Panc1 (cell line): ENCODE data around the gene GNG14. TPM values are rescaled to one million over a fixed set of nuclear protein-coding genes. Genes with fewer than 3 reads are reported as not detected.
"Not testable (repeated sequence)": the region's sequence is repeated elsewhere in the genome, so short reads cannot be mapped to it uniquely, and the experiment has no call there.

Experiments
- ATAC-seq: fragments of 200-7000 bp; cut with Tn5 transposase; 2 replicates; pipeline ENCODE4 v1.9.1; 2020; ENCODE audit warnings: mild to moderate bottlenecking, moderate library complexity
- BruUV-seq: library from RNA; stranded (reverse); fragments of 400-500 nt; replicated peaks from 2 replicates; lab custom pipeline; 2021; lab: Mats Ljungman, UMichigan
- CTCF ChIA-PET: fragments of 300-600 bp; sonication (Branson Sonifier 250); formaldehyde crosslinking; loops from one replicate; lab custom pipeline; 2022; ENCODE audit warnings: antibody characterized with exemption; lab: Charles Lee
- POLR2A ChIA-PET: fragments of 300-600 bp; sonication (Branson Sonifier 250); formaldehyde crosslinking; loops from one replicate; lab custom pipeline; 2022; ENCODE audit warnings: antibody characterized with exemption; lab: Charles Lee
- DNase-seq: peaks from one replicate; pipeline ENCODE4 v3.0.0-alpha.2; 2010; ENCODE audit warnings: low read depth, low spot score
- H3K27ac ChIP-seq: 2 replicates; pipeline ENCODE4 v1.5.1; 2011; ENCODE audit warnings: mild to moderate bottlenecking, low read length, inconsistent platforms
- H3K27me3 ChIP-seq: fragments of 200-500 bp; sonication (Bioruptor generic); 2 replicates; pipeline ENCODE4 v1.6.0; 2014; ENCODE audit warnings: low read length, inconsistent platforms; ENCODE audit not compliant: control insufficient read depth, insufficient read depth
- H3K36me3 ChIP-seq: fragments of 200-500 bp; sonication (Bioruptor generic); 2 replicates; pipeline ENCODE4 v1.5.1; 2014; ENCODE audit warnings: inconsistent platforms, mild to moderate bottlenecking, low read length, moderate library complexity; ENCODE audit not compliant: control insufficient read depth, insufficient read depth
- H3K4me1 ChIP-seq: 2 replicates; pipeline ENCODE4 v1.5.1; 2011; ENCODE audit warnings: inconsistent platforms, mild to moderate bottlenecking, low read length, moderate library complexity; ENCODE audit not compliant: control insufficient read depth, insufficient read depth
- H3K4me3 ChIP-seq, 2 experiments: 2 replicates each; pipeline ENCODE4 v1.5.1; 2011 to 2012; ENCODE audit warnings: low read depth in 2 of 2, low read length in 2 of 2, mild to moderate bottlenecking in 2 of 2, inconsistent platforms in 1 of 2, moderate library complexity in 1 of 2
- H3K9me3 ChIP-seq: fragments of 200-500 bp; sonication (Bioruptor generic); 2 replicates; pipeline ENCODE4 v1.5.1; 2014; ENCODE audit warnings: low read depth, mild to moderate bottlenecking, inconsistent platforms, low read length, moderate library complexity; ENCODE audit not compliant: control insufficient read depth, insufficient read depth
- POLR2AphosphoS5 ChIP-seq: IDR thresholded peaks from 2 replicates; pipeline ENCODE4 v1.6.1; 2012; ENCODE audit warnings: mild to moderate bottlenecking, low read depth, low read length, moderate library complexity
- SIN3A ChIP-seq: IDR thresholded peaks from 2 replicates; pipeline ENCODE4 v1.6.1; 2012; ENCODE audit warnings: low read depth, mild to moderate bottlenecking, low read length, moderate library complexity, borderline replicate concordance; ENCODE audit not compliant: insufficient read depth
- TCF7L2 ChIP-seq: IDR thresholded peaks from 2 replicates; pipeline ENCODE4 v1.6.1; 2011; ENCODE audit warnings: mild to moderate bottlenecking, low read depth, low read length, inconsistent platforms
- in situ Hi-C: cut with HindIII; loops from 2 replicates; pipeline ENCODE4 v1.10.0; 2016; ENCODE audit warnings: low sequenced_read_pairs, low pct_unique_long_range_greater_than_20kb
- intact Hi-C: fragments of 100-400 bp; cut with micrococcal nuclease; formaldehyde crosslinking; loops from one replicate; pipeline ENCODE4 v1.10.0; 2022; ENCODE audit not compliant: unreplicated experiment
- total RNA-seq: library from RNA; stranded (reverse); gene quantifications from one replicate; pipeline ENCODE4 v1.2.1, GENCODE V29; 2021; ENCODE audit not compliant: unreplicated experiment
- TF ChIP-seq, protein P1 (sequence below), 2 experiments: IDR thresholded peaks; 2 replicates each; pipeline ENCODE4 v1.6.1; 2011 to 2012; ENCODE audit warnings: low read depth in 2 of 2, control low read depth in 1 of 2, low read length in 1 of 2, mild to moderate bottlenecking in 1 of 2, moderate library complexity in 1 of 2; ENCODE audit not compliant: insufficient read depth in 1 of 2
- TF ChIP-seq, protein P2 (sequence below): fragments of 450-650 bp; IDR thresholded peaks from 2 replicates; pipeline ENCODE4 v1.5.1; 2017; ENCODE audit warnings: mild to moderate bottlenecking

GNG14 gene
- total RNA-seq, 1 experiment from 2014 or later: not detected

DNA sequence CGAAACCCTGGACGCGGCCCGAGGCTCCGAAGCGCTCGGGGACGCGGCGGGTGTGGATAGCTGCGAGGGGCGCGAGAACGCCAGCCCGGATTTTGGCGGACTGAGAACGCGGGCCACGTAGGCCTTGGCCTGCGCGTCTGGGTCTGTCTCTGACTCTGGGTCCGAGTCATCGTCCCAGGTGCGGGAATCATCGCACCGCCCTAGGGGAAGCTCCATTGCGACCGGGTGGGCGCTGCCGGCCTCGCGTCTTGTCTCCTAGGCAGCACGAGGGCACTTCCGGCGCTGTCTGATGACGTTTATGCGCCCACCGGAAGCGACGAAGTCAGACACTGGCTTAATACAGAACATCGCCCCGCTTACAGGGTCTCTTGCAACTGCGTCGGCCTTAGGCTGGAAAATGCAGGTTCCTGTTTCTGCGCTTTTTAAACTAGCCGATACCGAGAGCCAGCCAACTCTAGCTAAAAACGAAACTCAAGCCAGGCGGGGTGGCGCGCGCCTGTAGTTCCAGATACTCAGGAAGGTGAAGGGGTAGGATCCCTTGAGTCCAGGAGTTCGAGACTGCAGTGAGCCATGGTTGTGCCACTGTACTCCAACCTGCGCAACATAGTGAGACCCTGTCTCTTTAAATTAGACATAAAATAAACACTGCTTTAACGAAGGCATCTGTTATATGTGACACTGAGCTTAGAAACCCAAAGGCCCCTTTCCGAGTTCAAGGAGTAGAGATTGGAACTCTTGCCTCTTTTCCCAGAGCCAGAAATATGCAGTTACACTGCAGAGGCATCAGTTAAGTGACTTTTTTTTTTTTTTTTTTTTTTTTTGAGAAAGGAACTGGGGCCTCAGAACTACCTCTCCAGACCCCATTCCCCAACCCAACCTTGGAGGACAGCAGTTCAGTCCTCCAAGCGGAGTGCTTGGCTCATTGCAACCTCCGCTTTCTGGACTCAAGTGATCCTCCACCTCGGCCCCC, 8.9 kb downstream of the GNG14 start, which contains the start of gene FBXW9:
Gene FBXW9, minus strand, starts transcription at position 266 of the 970 bp plus-strand sequence. Its CDS starts 50 bp downstream, at position 216.
- ChIA-PET CTCF (no interaction called here), POLR2A (interaction anchor here (0.8 kb wide), 1 partner anchor 15 kb away, joined by 23 read pairs; the partner anchor contains the start of gene DHPS)
- TF ChIP-seq POLR2AphosphoS5 (peak; percentile 94), SIN3A (peak; percentile 99)
- TF ChIP-seq, protein P1, sequence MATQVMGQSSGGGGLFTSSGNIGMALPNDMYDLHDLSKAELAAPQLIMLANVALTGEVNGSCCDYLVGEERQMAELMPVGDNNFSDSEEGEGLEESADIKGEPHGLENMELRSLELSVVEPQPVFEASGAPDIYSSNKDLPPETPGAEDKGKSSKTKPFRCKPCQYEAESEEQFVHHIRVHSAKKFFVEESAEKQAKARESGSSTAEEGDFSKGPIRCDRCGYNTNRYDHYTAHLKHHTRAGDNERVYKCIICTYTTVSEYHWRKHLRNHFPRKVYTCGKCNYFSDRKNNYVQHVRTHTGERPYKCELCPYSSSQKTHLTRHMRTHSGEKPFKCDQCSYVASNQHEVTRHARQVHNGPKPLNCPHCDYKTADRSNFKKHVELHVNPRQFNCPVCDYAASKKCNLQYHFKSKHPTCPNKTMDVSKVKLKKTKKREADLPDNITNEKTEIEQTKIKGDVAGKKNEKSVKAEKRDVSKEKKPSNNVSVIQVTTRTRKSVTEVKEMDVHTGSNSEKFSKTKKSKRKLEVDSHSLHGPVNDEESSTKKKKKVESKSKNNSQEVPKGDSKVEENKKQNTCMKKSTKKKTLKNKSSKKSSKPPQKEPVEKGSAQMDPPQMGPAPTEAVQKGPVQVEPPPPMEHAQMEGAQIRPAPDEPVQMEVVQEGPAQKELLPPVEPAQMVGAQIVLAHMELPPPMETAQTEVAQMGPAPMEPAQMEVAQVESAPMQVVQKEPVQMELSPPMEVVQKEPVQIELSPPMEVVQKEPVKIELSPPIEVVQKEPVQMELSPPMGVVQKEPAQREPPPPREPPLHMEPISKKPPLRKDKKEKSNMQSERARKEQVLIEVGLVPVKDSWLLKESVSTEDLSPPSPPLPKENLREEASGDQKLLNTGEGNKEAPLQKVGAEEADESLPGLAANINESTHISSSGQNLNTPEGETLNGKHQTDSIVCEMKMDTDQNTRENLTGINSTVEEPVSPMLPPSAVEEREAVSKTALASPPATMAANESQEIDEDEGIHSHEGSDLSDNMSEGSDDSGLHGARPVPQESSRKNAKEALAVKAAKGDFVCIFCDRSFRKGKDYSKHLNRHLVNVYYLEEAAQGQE (IDR thresholded peaks at IDR 0.05; ENCODE audit: insufficient read depth in 1 of 2, low read depth in 2 of 2, low read length in 1 of 2): no peak
- in situ Hi-C loops (no loop called here), intact Hi-C loops (no loop called here)
- Histone ChIP-seq H3K4me1 (peaks cover 5% of the 10 kb centered on the region; the same call in 1 of the 2 replicates), H3K9me3 (no peaks in the 10 kb centered on the region), H3K4me3 (peak within 1 kb of the TSS; percentile 60 to 69), H3K36me3 (peaks cover 5% of the 10 kb centered on the region; the same call in 1 of the 2 replicates), H3K27ac (peak within 1 kb of the TSS; percentile 84), H3K27me3 (no peaks in the 10 kb centered on the region)
- DNase-seq (peak; percentile 61), ATAC-seq (peak; percentile 88)
- BruUV-seq: no TSS peak

DNA sequence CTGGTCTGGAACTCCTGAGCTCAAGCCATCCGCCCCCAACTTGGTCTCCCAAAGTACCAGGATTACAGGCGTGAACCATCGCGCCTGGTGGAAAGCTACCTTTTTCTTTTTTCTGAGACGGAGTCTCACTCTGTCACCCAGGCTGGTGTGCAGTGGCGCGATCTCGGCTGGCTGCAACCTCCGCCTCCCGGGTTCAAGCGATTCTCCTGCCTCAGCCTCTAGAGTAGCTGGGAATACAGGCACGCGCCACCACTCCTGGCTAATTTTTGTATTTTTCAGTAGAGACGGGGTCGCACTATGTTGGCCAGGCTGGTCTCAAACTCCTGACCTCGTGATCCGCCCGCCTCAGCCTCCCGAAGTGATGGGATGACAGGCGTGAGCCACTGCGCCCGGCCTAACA, 9.6 kb downstream of the GNG14 start:
- CTCF ChIA-PET, ATAC-seq, H3K9me3 ChIP-seq, in situ Hi-C loops, H3K27ac ChIP-seq, POLR2A ChIA-PET, H3K36me3 ChIP-seq, intact Hi-C loops, H3K4me1 ChIP-seq, BruUV-seq, H3K27me3 ChIP-seq, H3K4me3 ChIP-seq, DNase-seq: not testable (repeated sequence)

DNA sequence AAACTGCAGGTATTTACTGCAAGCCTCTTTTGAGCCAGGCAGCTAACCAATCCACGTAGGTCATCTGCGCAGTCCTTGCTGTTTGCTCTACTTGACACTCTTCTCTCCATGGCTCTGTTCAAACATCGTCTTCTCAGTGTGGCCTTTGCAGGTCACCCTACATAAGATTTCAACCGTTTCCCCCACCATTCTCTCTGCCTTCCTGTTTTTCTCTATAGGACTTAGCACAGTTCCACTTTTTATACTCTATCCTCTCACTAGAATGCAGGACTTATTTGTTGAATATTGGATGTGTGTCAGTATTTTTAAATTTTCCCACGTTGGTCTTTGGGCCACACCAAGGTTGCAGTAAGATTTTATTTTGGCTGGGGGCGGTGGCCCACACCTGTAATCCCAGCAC, 10.3 kb downstream of the GNG14 start:
- Histone ChIP-seq H3K9me3 (no peaks in the 10 kb centered on the region), H3K4me1 (peaks cover 5% of the 10 kb centered on the region; the same call in 1 of the 2 replicates), H3K36me3 (peaks cover 5% of the 10 kb centered on the region; the same call in 1 of the 2 replicates), H3K27ac (no peak overlapping the region), H3K4me3 (no peak overlapping the region), H3K27me3 (no peaks in the 10 kb centered on the region)
- intact Hi-C loops: no loop called here
- DNase-seq: no peak
- ATAC-seq: no peak
- ChIA-PET CTCF (no interaction called here), POLR2A (no interaction called here)
- in situ Hi-C loops: no loop called here
- TF ChIP-seq TCF7L2 (no peak), POLR2AphosphoS5 (no peak), SIN3A (no peak)
- TF ChIP-seq, protein P2, sequence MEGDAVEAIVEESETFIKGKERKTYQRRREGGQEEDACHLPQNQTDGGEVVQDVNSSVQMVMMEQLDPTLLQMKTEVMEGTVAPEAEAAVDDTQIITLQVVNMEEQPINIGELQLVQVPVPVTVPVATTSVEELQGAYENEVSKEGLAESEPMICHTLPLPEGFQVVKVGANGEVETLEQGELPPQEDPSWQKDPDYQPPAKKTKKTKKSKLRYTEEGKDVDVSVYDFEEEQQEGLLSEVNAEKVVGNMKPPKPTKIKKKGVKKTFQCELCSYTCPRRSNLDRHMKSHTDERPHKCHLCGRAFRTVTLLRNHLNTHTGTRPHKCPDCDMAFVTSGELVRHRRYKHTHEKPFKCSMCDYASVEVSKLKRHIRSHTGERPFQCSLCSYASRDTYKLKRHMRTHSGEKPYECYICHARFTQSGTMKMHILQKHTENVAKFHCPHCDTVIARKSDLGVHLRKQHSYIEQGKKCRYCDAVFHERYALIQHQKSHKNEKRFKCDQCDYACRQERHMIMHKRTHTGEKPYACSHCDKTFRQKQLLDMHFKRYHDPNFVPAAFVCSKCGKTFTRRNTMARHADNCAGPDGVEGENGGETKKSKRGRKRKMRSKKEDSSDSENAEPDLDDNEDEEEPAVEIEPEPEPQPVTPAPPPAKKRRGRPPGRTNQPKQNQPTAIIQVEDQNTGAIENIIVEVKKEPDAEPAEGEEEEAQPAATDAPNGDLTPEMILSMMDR: no peak
- TF ChIP-seq, protein P1 (IDR thresholded peaks at IDR 0.05; ENCODE audit: insufficient read depth in 1 of 2, low read depth in 2 of 2, low read length in 1 of 2): no peak
- no TSS peak for BruUV-seq
